HepG2 (cell line): ENCODE measurements around the gene ZFR. TPM values are rescaled to one million over a fixed set of nuclear protein-coding genes. Genes with fewer than 3 reads are reported as not detected.

Experiments used
- ATAD3A ChIP-seq: sonication (generic); formaldehyde crosslinking; IDR thresholded peaks from 2 replicates; pipeline ENCODE4 v1.4.0; 2020; ENCODE audit warnings: missing genetic modification reagents
- CEBPZ ChIP-seq: IDR thresholded peaks from 2 replicates; pipeline ENCODE4 v1.6.1; 2012; ENCODE audit warnings: low read length, improper control_type of control experiment
- CHD4 ChIP-seq: fragments of 200-600 bp; sonication (generic); IDR thresholded peaks from 2 replicates; pipeline ENCODE4 v1.7.0; 2017; ENCODE audit warnings: mild to moderate bottlenecking, low read length, borderline replicate concordance
- ESRRA ChIP-seq: sonication (generic); formaldehyde crosslinking; IDR thresholded peaks from 2 replicates; pipeline ENCODE4 v1.5.1; 2020; ENCODE audit warnings: mild to moderate bottlenecking, low read depth, missing genetic modification reagents
- FOXJ3 ChIP-seq: sonication (generic); formaldehyde crosslinking; IDR thresholded peaks from 2 replicates; pipeline ENCODE4 v1.4.0; 2020; ENCODE audit warnings: missing genetic modification reagents, mild to moderate bottlenecking, borderline replicate concordance
- HMGA1 ChIP-seq: sonication (generic); formaldehyde crosslinking; conservative IDR thresholded peaks from 2 replicates; pipeline ENCODE4 v1.4.0; 2020; ENCODE audit warnings: missing genetic modification reagents
- IRF9 ChIP-seq: sonication (generic); formaldehyde crosslinking; IDR thresholded peaks from 2 replicates; pipeline ENCODE4 v1.8.0; 2022; ENCODE audit warnings: missing genetic modification reagents, mild to moderate bottlenecking, borderline replicate concordance
- TSC22D2 ChIP-seq: sonication (generic); formaldehyde crosslinking; IDR thresholded peaks from 2 replicates; pipeline ENCODE4 v1.5.1; 2020; ENCODE audit warnings: missing genetic modification reagents, mild to moderate bottlenecking, borderline replicate concordance
- ZBTB1 ChIP-seq: sonication (generic); formaldehyde crosslinking; IDR thresholded peaks from 2 replicates; pipeline ENCODE4 v1.4.0; 2020; ENCODE audit warnings: missing genetic modification reagents, borderline replicate concordance
- ZC3H4 ChIP-seq: sonication (generic); formaldehyde crosslinking; IDR thresholded peaks from 2 replicates; pipeline ENCODE4 v1.4.0; 2020; ENCODE audit warnings: missing genetic modification reagents, borderline replicate concordance
- ZNF12 ChIP-seq: sonication (generic); formaldehyde crosslinking; IDR thresholded peaks from 2 replicates; pipeline ENCODE4 v1.5.0; 2020; ENCODE audit warnings: missing genetic modification reagents
- ZNF431 ChIP-seq: sonication (generic); formaldehyde crosslinking; IDR thresholded peaks from 2 replicates; pipeline ENCODE4 v1.9.0; 2022; ENCODE audit warnings: missing genetic modification reagents, low read depth, mild to moderate bottlenecking, borderline replicate concordance
- ZNF44 ChIP-seq: sonication (generic); formaldehyde crosslinking; IDR thresholded peaks from 2 replicates; pipeline ENCODE4 v1.5.1; 2020; ENCODE audit warnings: mild to moderate bottlenecking, missing genetic modification reagents
- ZNF567 ChIP-seq: sonication (generic); formaldehyde crosslinking; IDR thresholded peaks from 2 replicates; pipeline ENCODE4 v1.8.1; 2023; ENCODE audit warnings: mild to moderate bottlenecking, missing genetic modification reagents, borderline replicate concordance
- ZNF800 ChIP-seq: sonication (generic); formaldehyde crosslinking; IDR thresholded peaks from 2 replicates; pipeline ENCODE4 v1.4.0; 2020; ENCODE audit warnings: missing genetic modification reagents
- polyA plus RNA-seq, 8 experiments: library from polyadenylated mRNA; depleted of rRNA in 3 of 8; stranded (reverse) in 7 of 8; unstranded in 1 of 8; fragments of >200 nt; fragmentation: Illumina TruSeq in 4 of 8; extraction: Trizol in 4 of 8; gene quantifications; 2 replicates each; pipeline versions ENCODE4 v1.2.1 to v1.2.3, GENCODE V29; 2011 to 2016; ENCODE audit warnings: low read depth in 4 of 8, missing spikeins in 1 of 8, mixed read lengths in 1 of 8; ENCODE audit not compliant: insufficient read depth in 1 of 8
- total RNA-seq, 5 experiments: library from RNA; depleted of rRNA; stranded (reverse); fragments of >200 nt; fragmentation: Illumina TruSeq; extraction: Trizol; gene quantifications; 2 replicates each; pipeline ENCODE4 v1.2.3, GENCODE V29; 2016; ENCODE audit warnings: low read depth in 1 of 5
- TF ChIP-seq, protein P1 (sequence below): sonication (generic); formaldehyde crosslinking; IDR thresholded peaks from 2 replicates; pipeline ENCODE4 v1.4.0; 2020; ENCODE audit warnings: missing genetic modification reagents

Gene ZFR
- total and polyA plus RNA-seq, 2 of the 13 experiments (the other 11 are each of a cell fraction or from before 2014, with no cell fraction given), result 89.0 to 92.8 TPM

- TF ChIP-seq ZBTB1 (CRISPR knock-in tag) (no peak), FOXJ3 (no peak), ESRRA (no peak), ZNF431 (CRISPR knock-in tag) (no peak), HMGA1 (no peak), ATAD3A (CRISPR knock-in tag) (no peak), TSC22D2 (CRISPR knock-in tag) (no peak), IRF9 (no peak), CEBPZ (peak; percentile 53; the same call in 1 of the 2 replicates), ZC3H4 (no peak), CHD4 (peak; percentile 38; the same call in 1 of the 2 replicates), ZNF567 (CRISPR knock-in tag) (no peak), ZNF44 (CRISPR knock-in tag) (no peak), ZNF800 (CRISPR knock-in tag) (no peak), ZNF12 (no peak)
- TF ChIP-seq, protein P1, sequence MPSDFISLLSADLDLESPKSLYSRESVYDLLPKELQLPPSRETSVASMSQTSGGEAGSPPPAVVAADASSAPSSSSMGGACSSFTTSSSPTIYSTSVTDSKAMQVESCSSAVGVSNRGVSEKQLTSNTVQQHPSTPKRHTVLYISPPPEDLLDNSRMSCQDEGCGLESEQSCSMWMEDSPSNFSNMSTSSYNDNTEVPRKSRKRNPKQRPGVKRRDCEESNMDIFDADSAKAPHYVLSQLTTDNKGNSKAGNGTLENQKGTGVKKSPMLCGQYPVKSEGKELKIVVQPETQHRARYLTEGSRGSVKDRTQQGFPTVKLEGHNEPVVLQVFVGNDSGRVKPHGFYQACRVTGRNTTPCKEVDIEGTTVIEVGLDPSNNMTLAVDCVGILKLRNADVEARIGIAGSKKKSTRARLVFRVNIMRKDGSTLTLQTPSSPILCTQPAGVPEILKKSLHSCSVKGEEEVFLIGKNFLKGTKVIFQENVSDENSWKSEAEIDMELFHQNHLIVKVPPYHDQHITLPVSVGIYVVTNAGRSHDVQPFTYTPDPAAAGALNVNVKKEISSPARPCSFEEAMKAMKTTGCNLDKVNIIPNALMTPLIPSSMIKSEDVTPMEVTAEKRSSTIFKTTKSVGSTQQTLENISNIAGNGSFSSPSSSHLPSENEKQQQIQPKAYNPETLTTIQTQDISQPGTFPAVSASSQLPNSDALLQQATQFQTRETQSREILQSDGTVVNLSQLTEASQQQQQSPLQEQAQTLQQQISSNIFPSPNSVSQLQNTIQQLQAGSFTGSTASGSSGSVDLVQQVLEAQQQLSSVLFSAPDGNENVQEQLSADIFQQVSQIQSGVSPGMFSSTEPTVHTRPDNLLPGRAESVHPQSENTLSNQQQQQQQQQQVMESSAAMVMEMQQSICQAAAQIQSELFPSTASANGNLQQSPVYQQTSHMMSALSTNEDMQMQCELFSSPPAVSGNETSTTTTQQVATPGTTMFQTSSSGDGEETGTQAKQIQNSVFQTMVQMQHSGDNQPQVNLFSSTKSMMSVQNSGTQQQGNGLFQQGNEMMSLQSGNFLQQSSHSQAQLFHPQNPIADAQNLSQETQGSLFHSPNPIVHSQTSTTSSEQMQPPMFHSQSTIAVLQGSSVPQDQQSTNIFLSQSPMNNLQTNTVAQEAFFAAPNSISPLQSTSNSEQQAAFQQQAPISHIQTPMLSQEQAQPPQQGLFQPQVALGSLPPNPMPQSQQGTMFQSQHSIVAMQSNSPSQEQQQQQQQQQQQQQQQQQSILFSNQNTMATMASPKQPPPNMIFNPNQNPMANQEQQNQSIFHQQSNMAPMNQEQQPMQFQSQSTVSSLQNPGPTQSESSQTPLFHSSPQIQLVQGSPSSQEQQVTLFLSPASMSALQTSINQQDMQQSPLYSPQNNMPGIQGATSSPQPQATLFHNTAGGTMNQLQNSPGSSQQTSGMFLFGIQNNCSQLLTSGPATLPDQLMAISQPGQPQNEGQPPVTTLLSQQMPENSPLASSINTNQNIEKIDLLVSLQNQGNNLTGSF, result no peak
Measured at GRCh38 chr5:32339198-32339597, 105.3 kb downstream of the ZFR start (continued).
